DMS53 (cell line): Measurements from ENCODE around the gene RAB8B.

ENCODE experiments used
- DNase-seq: peaks from one replicate; lab custom pipeline; 2025; lab: John Stamatoyannopoulos, UW

Gene RAB8B

GRCh38 chr15:63185206-63185605 is 4.2 kb upstream of the RAB8B start:
- no peak for DNase-seq

- DNase-seq: peak; percentile 2
Observed at GRCh38 chr15:63186065-63186464, 3.3 kb upstream of the RAB8B start.

GRCh38 chr15:63187589-63188226 is 1.7 kb upstream of the RAB8B start:
- no peak for DNase-seq

- DNase-seq: no peak
Observed at GRCh38 chr15:63188247-63188925, 1.0 kb upstream of the RAB8B start.

- no peak for DNase-seq
Observed at GRCh38 chr15:63189941-63190768, 749 bp downstream of the RAB8B start.

- DNase-seq: no peak
Observed at GRCh38 chr15:63190769-63191649, 1.6 kb downstream of the RAB8B start.

- no peak for DNase-seq
Observed at GRCh38 chr15:63191895-63192618, 2.7 kb downstream of the RAB8B start.

- no peak for DNase-seq
Observed at GRCh38 chr15:63192619-63193206, 3.3 kb downstream of the RAB8B start.

- no peak for DNase-seq
Observed at GRCh38 chr15:63194302-63194701, 4.9 kb downstream of the RAB8B start.

- no peak for DNase-seq
Observed at GRCh38 chr15:63194880-63195568, 5.6 kb downstream of the RAB8B start.

GRCh38 chr15:63195569-63196015 is 6.2 kb downstream of the RAB8B start:
- DNase-seq: no peak

GRCh38 chr15:63196842-63197241 is 7.4 kb downstream of the RAB8B start:
- no peak for DNase-seq

- no peak for DNase-seq
Observed at GRCh38 chr15:63197626-63198025, 8.2 kb downstream of the RAB8B start.

- no peak for DNase-seq
Observed at GRCh38 chr15:63198371-63199250, 9.2 kb downstream of the RAB8B start.

- DNase-seq: no peak
Observed at GRCh38 chr15:63200464-63201249, 11.3 kb downstream of the RAB8B start.

GRCh38 chr15:63202861-63203260 is 13.5 kb downstream of the RAB8B start:
- no peak for DNase-seq

- DNase-seq: no peak
Observed at GRCh38 chr15:63203451-63204090, 14.2 kb downstream of the RAB8B start.

- no peak for DNase-seq
Observed at GRCh38 chr15:63206079-63206478, 16.7 kb downstream of the RAB8B start.
